SK-N-MC (cell line): ENCODE measurements around the gene PLA1A.
A peak's percentile ranks its signal among the peaks of the same experiment; 100 is the strongest.
"Not testable (repeated sequence)": the region's sequence is repeated elsewhere in the genome, so short reads cannot be mapped to it uniquely, and the experiment has no call there.

ENCODE experiments used
- DNase-seq: peaks from one replicate; pipeline ENCODE4 v3.0.0-alpha.2; 2011; ENCODE audit warnings: low read depth, low spot score
- H3K27ac ChIP-seq: fragments of 200-600 bp; sonication (generic); 2 replicates; pipeline ENCODE4 v1.5.1; 2016; ENCODE audit warnings: mixed run types
- H3K36me3 ChIP-seq: fragments of 200-600 bp; sonication (generic); 2 replicates; pipeline ENCODE4 v1.6.1; 2017; ENCODE audit warnings: antibody characterized with exemption, low read length, mixed read lengths; ENCODE audit not compliant: insufficient read depth
- H3K4me3 ChIP-seq: fragments of 200-600 bp; sonication (generic); 2 replicates; pipeline ENCODE4 v1.5.1; 2016
- H3K9ac ChIP-seq: fragments of 200-600 bp; sonication (generic); 2 replicates; pipeline ENCODE4 v1.8.0; 2017; ENCODE audit warnings: mixed run types, mixed read lengths; ENCODE audit not compliant: insufficient read length
- H3K9me3 ChIP-seq: fragments of 200-600 bp; sonication (generic); 2 replicates; pipeline ENCODE4 v1.6.1; 2017; ENCODE audit warnings: low read depth, mild to moderate bottlenecking, antibody characterized with exemption, low read length, moderate library complexity, mixed read lengths
- EZH2 ChIP-seq: fragments of 200-600 bp; sonication (generic); IDR thresholded peaks from one replicate; pipeline ENCODE4 v1.6.1; 2017; ENCODE audit warnings: antibody characterized with exemption
- FOXP2 ChIP-seq: optimal IDR thresholded peaks from 2 replicates; pipeline ENCODE3; 2011; ENCODE audit warnings: mild to moderate bottlenecking, moderate library complexity; ENCODE audit not compliant: insufficient read depth; ENCODE audit errors: extremely low read length, control extremely low read depth
- POLR2AphosphoS5 ChIP-seq: IDR thresholded peaks from 2 replicates; pipeline ENCODE4 v1.6.1; 2012; ENCODE audit warnings: mild to moderate bottlenecking, low read depth, low read length, borderline replicate concordance

Gene PLA1A

GRCh38 chr3:119672776-119673175, 75.1 kb downstream of the PLA1A start:
- H3K9ac ChIP-seq: no peak overlapping the region
- H3K27ac ChIP-seq: no peak overlapping the region
- peaks cover 43% of the 10 kb centered on the region for H3K36me3 ChIP-seq
- no peak overlapping the region for H3K4me3 ChIP-seq
- H3K9me3 ChIP-seq: no peaks in the 10 kb centered on the region
- no peak for DNase-seq
- no peak for TF ChIP-seq FOXP2

- Histone ChIP-seq H3K9ac (no peak overlapping the region), H3K27ac (no peak overlapping the region), H3K4me3 (no peak overlapping the region), H3K9me3 (no peaks in the 10 kb centered on the region), H3K36me3 (peaks cover 41% of the 10 kb centered on the region)
- no peak for DNase-seq
- no peak for TF ChIP-seq FOXP2
- TF ChIP-seq POLR2AphosphoS5: no peak
- TF ChIP-seq EZH2: no peak
These were observed 76.2 kb downstream of the PLA1A start for GRCh38 chr3:119673875-119674274.

- H3K9me3 ChIP-seq: no peaks in the 10 kb centered on the region
- TF ChIP-seq POLR2AphosphoS5 (no peak), FOXP2 (no peak), EZH2 (no peak)
- H3K9ac ChIP-seq: no peak overlapping the region
- H3K36me3 ChIP-seq: peaks cover 37% of the 10 kb centered on the region
- no peak for DNase-seq
- H3K27ac ChIP-seq: no peak overlapping the region
- H3K4me3 ChIP-seq: no peak overlapping the region
These were observed 77.6 kb downstream of the PLA1A start for GRCh38 chr3:119675188-119675874.

GRCh38 chr3:119676020-119676419, 78.3 kb downstream of the PLA1A start:
- Histone ChIP-seq H3K9ac (peak overlapping the region; percentile 76), H3K4me3 (peak overlapping the region; percentile 92), H3K9me3 (no peaks in the 10 kb centered on the region), H3K27ac (no peak overlapping the region), H3K36me3 (peaks cover 30% of the 10 kb centered on the region)
- TF ChIP-seq POLR2AphosphoS5: no peak
- no peak for TF ChIP-seq EZH2
- no peak for TF ChIP-seq FOXP2
- no peak for DNase-seq

- DNase-seq: peak; percentile 76
- TF ChIP-seq EZH2 (no peak), POLR2AphosphoS5 (peak; percentile 65; the same call in 1 of the 2 replicates)
- H3K36me3 ChIP-seq: peaks cover 23% of the 10 kb centered on the region
- no peaks in the 10 kb centered on the region for H3K9me3 ChIP-seq
- peak within 1 kb of the TSS; percentile 66 for H3K27ac ChIP-seq
- peak within 1 kb of the TSS; percentile 92 for H3K4me3 ChIP-seq
- peak within 1 kb of the TSS; percentile 76 for H3K9ac ChIP-seq
These were observed 79.3 kb downstream of the PLA1A start, which contains the start of gene COX17 for GRCh38 chr3:119676771-119677640. Gene COX17, minus strand, starts transcription at chr3:119677406. Its CDS starts 96 bp downstream, at chr3:119677310.

GRCh38 chr3:119677641-119677934, 79.9 kb downstream of the PLA1A start:
- H3K9me3 ChIP-seq: no peaks in the 10 kb centered on the region
- peak overlapping the region; percentile 14; the same call in 1 of the 2 replicates for H3K27ac ChIP-seq
- no peak for DNase-seq
- H3K4me3 ChIP-seq: peak overlapping the region; percentile 92
- peaks cover 18% of the 10 kb centered on the region for H3K36me3 ChIP-seq
- no peak for TF ChIP-seq POLR2AphosphoS5
- no peak for TF ChIP-seq EZH2
- TF ChIP-seq FOXP2: no peak
- no peak overlapping the region for H3K9ac ChIP-seq

- H3K36me3 ChIP-seq: peaks cover 13% of the 10 kb centered on the region
- H3K27ac ChIP-seq, H3K9ac ChIP-seq, H3K4me3 ChIP-seq, H3K9me3 ChIP-seq, DNase-seq: not testable (repeated sequence)
These were observed 80.5 kb downstream of the PLA1A start for GRCh38 chr3:119678209-119678608.
